GM23248 (cell line): ENCODE results near the gene DTNA. TPM values are rescaled to one million over a fixed set of nuclear protein-coding genes. Genes with fewer than 3 reads are reported as not detected.

Source experiments
- DNase-seq: peaks from one replicate; pipeline ENCODE4 v3.0.0-alpha.2; 2015
- H2AFZ ChIP-seq: fragments of 200-600 bp; sonication (generic); 2 replicates; pipeline ENCODE4 v1.6.1; 2016; ENCODE audit warnings: antibody characterized with exemption
- H3F3A ChIP-seq: fragments of 200-600 bp; sonication (generic); 2 replicates; pipeline ENCODE4 v1.6.1; 2016; ENCODE audit warnings: mild to moderate bottlenecking, antibody characterized with exemption, mixed run types; ENCODE audit not compliant: insufficient read depth
- H3K27ac ChIP-seq: fragments of 200-600 bp; sonication (generic); 2 replicates; pipeline ENCODE4 v1.5.1; 2016; ENCODE audit warnings: mild to moderate bottlenecking
- H3K27me3 ChIP-seq: fragments of 200-600 bp; sonication (generic); replicated peaks from 2 replicates; pipeline ENCODE4 v1.6.1; 2016; ENCODE audit warnings: mild to moderate bottlenecking; ENCODE audit not compliant: insufficient read depth
- H3K36me3 ChIP-seq: fragments of 200-600 bp; sonication (generic); 2 replicates; pipeline ENCODE4 v1.6.1; 2016; ENCODE audit warnings: low read depth, mild to moderate bottlenecking
- H3K4me1 ChIP-seq: fragments of 200-600 bp; sonication (generic); 2 replicates; pipeline ENCODE4 v1.6.1; 2016; ENCODE audit warnings: mild to moderate bottlenecking; ENCODE audit not compliant: insufficient read depth
- H3K4me2 ChIP-seq: fragments of 200-600 bp; sonication (generic); one replicate; pipeline ENCODE4 v1.6.1; 2016; ENCODE audit warnings: mild to moderate bottlenecking; ENCODE audit not compliant: unreplicated experiment
- H3K4me3 ChIP-seq: fragments of 200-600 bp; sonication (generic); 2 replicates; pipeline ENCODE4 v1.5.1; 2016; ENCODE audit warnings: mild to moderate bottlenecking
- H3K79me2 ChIP-seq: fragments of 200-600 bp; sonication (generic); 2 replicates; pipeline ENCODE4 v1.6.1; 2016; ENCODE audit warnings: mild to moderate bottlenecking; ENCODE audit not compliant: insufficient read depth
- H3K9ac ChIP-seq: fragments of 200-600 bp; sonication (generic); 2 replicates; pipeline ENCODE4 v1.6.1; 2016; ENCODE audit warnings: mild to moderate bottlenecking
- H3K9me2 ChIP-seq: fragments of 200-600 bp; sonication (generic); 2 replicates; pipeline ENCODE4 v1.6.1; 2016; ENCODE audit warnings: mixed run types, mild to moderate bottlenecking, moderate library complexity; ENCODE audit not compliant: insufficient read depth
- H3K9me3 ChIP-seq: fragments of 200-600 bp; sonication (generic); one replicate; pipeline ENCODE4 v1.6.1; 2017; ENCODE audit warnings: low read depth
- H4K20me1 ChIP-seq: fragments of 200-600 bp; sonication (generic); 2 replicates; pipeline ENCODE4 v1.6.0; 2016; ENCODE audit not compliant: insufficient read depth
- EZH2 ChIP-seq: fragments of 200-600 bp; sonication (generic); IDR thresholded peaks from 2 replicates; pipeline ENCODE4 v1.6.1; 2018; ENCODE audit warnings: antibody characterized with exemption, mild to moderate bottlenecking; ENCODE audit not compliant: insufficient read depth, poor library complexity, severe bottlenecking
- EZH2phosphoT487 ChIP-seq: fragments of 200-600 bp; sonication (generic); IDR thresholded peaks from 2 replicates; pipeline ENCODE4 v1.6.1; 2018; ENCODE audit warnings: antibody characterized with exemption, moderate library complexity, mild to moderate bottlenecking, low read depth; ENCODE audit not compliant: insufficient read depth
- WGBS, 2 experiments: methylation state at CpG; one replicate each; pipeline ENCODE4 v1.1.6; 2015 to 2017; ENCODE audit warnings: low lambda C conversion rate in 2 of 2, low coverage in 1 of 2; ENCODE audit errors: missing lambda C conversion rate in 2 of 2; 5-methylcytosine and 5-hydroxymethylcytosine counted together
- in situ Hi-C: fragments of 300-500 bp; cut with MboI; formaldehyde crosslinking; loops from 2 replicates; pipeline ENCODE4 v1.15.0; 2020
- polyA plus RNA-seq: library from polyadenylated mRNA; unstranded; fragments of >200 nt; fragmentation: Nextera tagmentation; extraction: Ambion mirVana; gene quantifications from 2 replicates; pipeline ENCODE4 v1.2.1, GENCODE V29; 2016
- total RNA-seq: library from RNA; depleted of rRNA; stranded (reverse); fragments of >200 nt; shearing (Covaris generic); gene quantifications from 2 replicates; pipeline ENCODE4 v1.2.3, GENCODE V29; 2014

The DTNA gene
- total and polyA plus RNA-seq, 2 experiments from 2014 or later: 4.2 to 5.5 TPM

- no peak overlapping the region for H3K4me3 ChIP-seq
- no peaks in the 10 kb centered on the region for H3K27me3 ChIP-seq
- no peaks in the 10 kb centered on the region for H3K36me3 ChIP-seq
- no peak overlapping the region for H3K27ac ChIP-seq
- no peak overlapping the region for H3K4me2 ChIP-seq
- H2AFZ ChIP-seq: no peak overlapping the region
- no peak for TF ChIP-seq EZH2phosphoT487
- no peak for TF ChIP-seq EZH2
- H4K20me1 ChIP-seq: no peaks in the 10 kb centered on the region
- peaks cover 13% of the 10 kb centered on the region for H3K4me1 ChIP-seq
- H3K9me2 ChIP-seq: no peaks in the 10 kb centered on the region
- DNase-seq: no peak
- peaks cover 10% of the 10 kb centered on the region; the same call in 1 of the 2 replicates for H3F3A ChIP-seq
- H3K79me2 ChIP-seq: no peaks in the 10 kb centered on the region
- no peak overlapping the region for H3K9ac ChIP-seq
- in situ Hi-C loops: no loop called here
- no peaks in the 10 kb centered on the region for H3K9me3 ChIP-seq
Observed at GRCh38 chr18:34926683-34927082, 216.6 kb downstream of the DTNA start.

- H3K27ac ChIP-seq: no peak overlapping the region
- peaks cover 13% of the 10 kb centered on the region for H3K4me1 ChIP-seq
- no peak for DNase-seq
- no peaks in the 10 kb centered on the region for H3K27me3 ChIP-seq
- H3K9me3 ChIP-seq: no peaks in the 10 kb centered on the region
- no peak overlapping the region for H2AFZ ChIP-seq
- TF ChIP-seq EZH2phosphoT487 (no peak), EZH2 (no peak)
- no peaks in the 10 kb centered on the region for H3K79me2 ChIP-seq
- no peaks in the 10 kb centered on the region for H4K20me1 ChIP-seq
- H3F3A ChIP-seq: peaks cover 10% of the 10 kb centered on the region; the same call in 1 of the 2 replicates
- H3K9me2 ChIP-seq: no peaks in the 10 kb centered on the region
- no peak overlapping the region for H3K4me2 ChIP-seq
- in situ Hi-C loops: no loop called here
- WGBS, 2 experiments: 63 to 70% methylated on average over 7 of the region's 7 CpGs
- H3K9ac ChIP-seq: no peak overlapping the region
- H3K4me3 ChIP-seq: no peak overlapping the region
- H3K36me3 ChIP-seq: no peaks in the 10 kb centered on the region
Observed at GRCh38 chr18:34928088-34928753, 218.1 kb downstream of the DTNA start.

DNA sequence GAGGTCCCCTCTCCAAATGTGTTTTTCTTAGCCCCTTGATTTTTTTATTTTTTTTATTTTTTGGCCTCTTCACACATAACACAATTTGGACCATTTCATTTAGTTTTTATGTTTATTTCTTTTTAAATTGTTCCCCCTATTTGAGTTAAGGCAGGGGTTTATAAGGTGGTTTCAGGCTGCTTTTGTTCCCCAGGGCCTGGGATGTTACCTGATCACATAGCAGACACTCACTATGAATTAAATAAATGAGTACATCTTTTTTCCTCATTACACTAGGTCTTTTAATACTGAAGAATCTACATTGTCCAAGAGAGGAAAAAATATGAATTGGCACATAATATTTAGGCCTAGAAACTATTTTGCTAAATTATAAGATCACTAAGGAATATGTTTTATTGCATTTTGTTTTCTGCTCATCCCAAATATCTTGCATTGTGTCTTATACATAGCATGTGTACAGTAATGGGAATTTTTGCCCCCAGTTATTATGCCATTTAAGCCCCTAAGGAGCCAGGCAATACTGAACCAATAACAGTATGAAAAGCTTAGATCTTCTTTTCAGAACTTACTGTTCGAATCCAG lies 218.7 kb downstream of the DTNA start:
- no peaks in the 10 kb centered on the region for H3K9me2 ChIP-seq
- 82% methylated on average over 1 of the region's 1 CpG for WGBS, 2 experiments
- TF ChIP-seq EZH2phosphoT487 (no peak), EZH2 (no peak)
- H3K9ac ChIP-seq: no peak overlapping the region
- H3K4me3 ChIP-seq: no peak overlapping the region
- H3K79me2 ChIP-seq: no peaks in the 10 kb centered on the region
- H3K9me3 ChIP-seq: no peaks in the 10 kb centered on the region
- no peak for DNase-seq
- no peak overlapping the region for H2AFZ ChIP-seq
- no peaks in the 10 kb centered on the region for H3K27me3 ChIP-seq
- no peaks in the 10 kb centered on the region for H4K20me1 ChIP-seq
- in situ Hi-C loops: no loop called here
- H3K36me3 ChIP-seq: no peaks in the 10 kb centered on the region
- peak overlapping the region; percentile 20 for H3K4me2 ChIP-seq
- peaks cover 10% of the 10 kb centered on the region; the same call in 1 of the 2 replicates for H3F3A ChIP-seq
- peaks cover 13% of the 10 kb centered on the region for H3K4me1 ChIP-seq
- H3K27ac ChIP-seq: no peak overlapping the region

- Histone ChIP-seq H2AFZ (no peak overlapping the region), H3K27ac (no peak overlapping the region), H3K4me2 (peak overlapping the region; percentile 20)
Observed at GRCh38 chr18:34929336-34929780, 219.3 kb downstream of the DTNA start.

More at GRCh38 chr18:34929336-34929780, 219.3 kb downstream of the DTNA start:
- Histone ChIP-seq H3K4me1 (peaks cover 13% of the 10 kb centered on the region), H3K4me3 (no peak overlapping the region), H3K27me3 (no peaks in the 10 kb centered on the region), H3K9me2 (no peaks in the 10 kb centered on the region), H3K79me2 (no peaks in the 10 kb centered on the region), H3K9me3 (no peaks in the 10 kb centered on the region), H3K36me3 (no peaks in the 10 kb centered on the region), H4K20me1 (no peaks in the 10 kb centered on the region), H3K9ac (no peak overlapping the region), H3F3A (peaks cover 10% of the 10 kb centered on the region; the same call in 1 of the 2 replicates)
- 8 to 10% methylated on average over 2 of the region's 2 CpGs for WGBS, 2 experiments
- TF ChIP-seq EZH2 (no peak), EZH2phosphoT487 (no peak)
- DNase-seq: peak; percentile 66
- in situ Hi-C loops: no loop called here
